Astrocyte (in vitro differentiated cells and primary cell): ENCODE measurements around the gene CYBA. TPM values are rescaled to one million over a fixed set of nuclear protein-coding genes. Genes with fewer than 3 reads are reported as not detected.

Source experiments
- DNase-seq: peaks from one replicate; pipeline ENCODE4 v3.0.0-alpha.2; 2010; ENCODE audit warnings: low read depth
- FAIRE-seq: peaks from 2 replicates; lab custom pipeline; 2011; peaks lifted over from hg19 to GRCh38; lab: Jason Lieb, UNC
- H2AFZ ChIP-seq: 2 replicates; pipeline ENCODE4 v1.6.0; 2012; ENCODE audit warnings: low read depth, low read length, inconsistent platforms
- H3K27ac ChIP-seq: 2 replicates; pipeline ENCODE4 v1.5.1; 2011; ENCODE audit warnings: low read depth, low read length, inconsistent platforms
- H3K27me3 ChIP-seq: 2 replicates; pipeline ENCODE4 v1.6.0; 2011; ENCODE audit warnings: low read length, inconsistent platforms; ENCODE audit not compliant: insufficient read depth
- H3K36me3 ChIP-seq: 2 replicates; pipeline ENCODE4 v1.5.1; 2011; ENCODE audit warnings: low read length, inconsistent platforms; ENCODE audit not compliant: insufficient read depth
- H3K4me1 ChIP-seq: 2 replicates; pipeline ENCODE4 v1.5.1; 2011; ENCODE audit warnings: low read length, inconsistent platforms; ENCODE audit not compliant: insufficient read depth
- H3K4me2 ChIP-seq: 2 replicates; pipeline ENCODE4 v1.6.0; 2012; ENCODE audit warnings: low read length, inconsistent platforms
- H3K4me3 ChIP-seq: 2 replicates; pipeline ENCODE4 v1.5.1; 2011; ENCODE audit warnings: low read depth, mild to moderate bottlenecking, low read length, inconsistent platforms; ENCODE audit not compliant: insufficient read depth
- H3K79me2 ChIP-seq: 2 replicates; pipeline ENCODE4 v1.6.0; 2012; ENCODE audit warnings: mild to moderate bottlenecking, low read length, inconsistent platforms; ENCODE audit not compliant: insufficient read depth
- H3K9ac ChIP-seq: 2 replicates; pipeline ENCODE4 v1.6.0; 2012; ENCODE audit warnings: mild to moderate bottlenecking, low read length, inconsistent platforms
- H3K9me3 ChIP-seq: 2 replicates; pipeline ENCODE4 v1.5.1; 2012; ENCODE audit warnings: low read depth, mild to moderate bottlenecking, low read length, inconsistent platforms; ENCODE audit not compliant: insufficient read depth
- H4K20me1 ChIP-seq: 2 replicates; pipeline ENCODE4 v1.6.0; 2012; ENCODE audit warnings: low read length, inconsistent platforms; ENCODE audit not compliant: insufficient read depth
- H3K27ac Mint-ChIP-seq: one replicate; pipeline ENCODE4 v1.8.0; 2021; ENCODE audit warnings: mild to moderate bottlenecking, mixed read lengths; ENCODE audit not compliant: unreplicated experiment
- H3K27me3 Mint-ChIP-seq: one replicate; pipeline ENCODE4 v1.8.0; 2021; ENCODE audit warnings: low read depth, mixed read lengths; ENCODE audit not compliant: unreplicated experiment
- H3K36me3 Mint-ChIP-seq: one replicate; pipeline ENCODE4 v1.8.0; 2021; ENCODE audit warnings: low read depth, mixed read lengths; ENCODE audit not compliant: unreplicated experiment
- H3K4me1 Mint-ChIP-seq: one replicate; pipeline ENCODE4 v1.8.0; 2021; ENCODE audit warnings: low read depth, mixed read lengths; ENCODE audit not compliant: unreplicated experiment
- H3K4me3 Mint-ChIP-seq: one replicate; pipeline ENCODE4 v1.8.0; 2021; ENCODE audit warnings: mild to moderate bottlenecking, moderate library complexity, mixed read lengths; ENCODE audit not compliant: unreplicated experiment
- H3K9me3 Mint-ChIP-seq: one replicate; pipeline ENCODE4 v1.8.0; 2021; ENCODE audit warnings: mild to moderate bottlenecking, mixed read lengths; ENCODE audit not compliant: unreplicated experiment
- EZH2 ChIP-seq: IDR thresholded peaks from 2 replicates; pipeline ENCODE4 v1.6.1; 2012; ENCODE audit warnings: mild to moderate bottlenecking, low read length, inconsistent platforms; ENCODE audit not compliant: insufficient read depth
- total RNA-seq: library from RNA; stranded (reverse); gene quantifications from 2 replicates; pipeline ENCODE4 v1.2.1, GENCODE V29; 2021
- TF ChIP-seq, protein P1 (sequence below): IDR thresholded peaks from 2 replicates; pipeline ENCODE4 v1.5.1; 2011; ENCODE audit warnings: low read depth, mild to moderate bottlenecking, inconsistent platforms, low read length, moderate library complexity; ENCODE audit not compliant: insufficient read depth

CYBA gene
- total RNA-seq, 1 donor from 2014 or later, result 236 TPM

DNA sequence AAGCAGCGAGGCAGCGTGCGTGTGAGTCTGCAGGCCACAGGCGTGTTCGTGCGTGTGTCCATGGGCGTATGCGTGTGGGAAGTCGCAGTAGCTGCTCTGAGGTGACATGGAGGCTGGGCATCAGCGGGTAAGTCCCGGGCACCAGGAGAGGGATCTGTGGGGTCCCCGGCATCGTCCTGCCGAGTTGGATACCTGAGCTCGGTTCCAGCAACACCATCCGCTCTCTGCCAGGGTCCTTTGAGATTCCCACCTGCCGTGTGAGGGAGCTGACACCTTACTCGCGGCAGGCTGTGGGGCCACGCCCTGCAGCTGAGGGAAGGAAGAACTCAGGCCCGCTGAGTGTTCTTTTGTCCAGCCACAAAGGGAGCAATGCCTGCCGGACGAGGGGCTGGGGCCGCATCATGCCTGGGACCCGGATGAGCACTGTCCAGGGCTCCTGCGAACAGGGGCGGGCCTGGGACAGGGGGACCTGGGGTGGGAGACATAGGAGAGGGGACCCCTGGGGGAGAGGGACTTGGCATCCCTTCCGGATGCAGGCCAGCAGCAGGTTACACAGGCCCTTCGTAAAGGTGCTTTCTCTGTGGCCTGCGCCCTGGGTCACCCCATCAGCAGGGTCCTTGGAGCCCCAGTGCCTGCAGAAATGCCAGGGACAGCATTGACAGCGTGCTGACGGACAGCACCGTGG is 40.4 kb upstream of the CYBA start:
- H3K4me2 ChIP-seq, result no peak overlapping the region
- Mint-ChIP-seq H3K27me3 (peaks cover 37% of the 10 kb centered on the region), H3K4me1 (no peaks in the 10 kb centered on the region), H3K4me3 (no peak overlapping the region), H3K27ac (no peak overlapping the region), H3K9me3 (no peaks in the 10 kb centered on the region), H3K36me3 (no peaks in the 10 kb centered on the region)
- peaks cover 5% of the 10 kb centered on the region for H3K4me1 ChIP-seq
- H3K79me2 ChIP-seq, result no peaks in the 10 kb centered on the region
- DNase-seq, result no peak
- peaks cover 6% of the 10 kb centered on the region for H4K20me1 ChIP-seq
- H2AFZ ChIP-seq, result no peak overlapping the region
- no peak for TF ChIP-seq EZH2
- TF ChIP-seq, protein P1, sequence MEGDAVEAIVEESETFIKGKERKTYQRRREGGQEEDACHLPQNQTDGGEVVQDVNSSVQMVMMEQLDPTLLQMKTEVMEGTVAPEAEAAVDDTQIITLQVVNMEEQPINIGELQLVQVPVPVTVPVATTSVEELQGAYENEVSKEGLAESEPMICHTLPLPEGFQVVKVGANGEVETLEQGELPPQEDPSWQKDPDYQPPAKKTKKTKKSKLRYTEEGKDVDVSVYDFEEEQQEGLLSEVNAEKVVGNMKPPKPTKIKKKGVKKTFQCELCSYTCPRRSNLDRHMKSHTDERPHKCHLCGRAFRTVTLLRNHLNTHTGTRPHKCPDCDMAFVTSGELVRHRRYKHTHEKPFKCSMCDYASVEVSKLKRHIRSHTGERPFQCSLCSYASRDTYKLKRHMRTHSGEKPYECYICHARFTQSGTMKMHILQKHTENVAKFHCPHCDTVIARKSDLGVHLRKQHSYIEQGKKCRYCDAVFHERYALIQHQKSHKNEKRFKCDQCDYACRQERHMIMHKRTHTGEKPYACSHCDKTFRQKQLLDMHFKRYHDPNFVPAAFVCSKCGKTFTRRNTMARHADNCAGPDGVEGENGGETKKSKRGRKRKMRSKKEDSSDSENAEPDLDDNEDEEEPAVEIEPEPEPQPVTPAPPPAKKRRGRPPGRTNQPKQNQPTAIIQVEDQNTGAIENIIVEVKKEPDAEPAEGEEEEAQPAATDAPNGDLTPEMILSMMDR, result no peak
- no peak overlapping the region for H3K9ac ChIP-seq
- H3K4me3 ChIP-seq, result no peak overlapping the region
- H3K36me3 ChIP-seq, result no peaks in the 10 kb centered on the region
- peaks cover 2% of the 10 kb centered on the region for H3K27me3 ChIP-seq
- no peak for FAIRE-seq
- H3K27ac ChIP-seq, result no peak overlapping the region
- no peaks in the 10 kb centered on the region for H3K9me3 ChIP-seq

DNA sequence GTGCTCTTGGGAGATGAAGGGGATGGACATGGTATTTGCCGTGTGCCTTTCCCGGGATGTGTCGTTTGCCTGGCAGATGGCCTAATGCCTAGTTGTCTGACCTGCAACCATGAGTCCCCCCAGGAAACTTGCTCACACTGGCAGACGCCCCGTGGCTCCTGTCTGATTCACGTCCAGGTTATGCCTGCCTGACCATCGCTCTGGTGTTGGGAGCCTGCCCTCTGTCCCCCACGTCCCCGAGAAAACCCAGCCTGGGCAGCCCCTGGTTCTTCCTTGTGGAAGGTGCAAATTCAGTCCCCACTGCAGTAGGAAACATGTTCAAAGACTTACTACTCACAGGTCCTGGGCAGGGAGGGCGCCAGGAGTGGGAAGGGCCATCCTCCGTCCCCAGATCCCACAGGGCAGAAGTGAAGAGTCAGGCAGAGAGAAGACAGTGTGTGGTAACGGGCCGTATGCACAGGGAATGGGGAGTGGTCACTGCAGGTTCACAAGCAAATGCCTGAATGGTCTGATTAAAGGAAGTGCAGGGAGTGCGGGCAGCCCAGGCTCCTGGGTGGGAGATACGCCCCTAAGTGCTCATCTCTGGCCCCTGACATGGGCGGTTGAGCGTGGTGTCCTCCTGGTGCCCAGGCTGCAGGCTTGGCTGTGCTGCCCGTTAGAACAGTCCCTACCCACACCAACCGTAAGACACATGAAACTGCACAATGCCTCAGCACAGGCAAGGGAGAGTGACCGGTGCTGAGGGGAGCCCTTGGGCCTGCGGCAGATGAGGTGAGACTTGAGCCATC is 39.7 kb upstream of the CYBA start:
- no peaks in the 10 kb centered on the region for H3K9me3 ChIP-seq
- H3K4me1 ChIP-seq, result peaks cover 8% of the 10 kb centered on the region
- Mint-ChIP-seq H3K4me1 (no peaks in the 10 kb centered on the region), H3K9me3 (no peaks in the 10 kb centered on the region), H3K27ac (no peak overlapping the region), H3K36me3 (no peaks in the 10 kb centered on the region), H3K27me3 (peaks cover 37% of the 10 kb centered on the region), H3K4me3 (no peak overlapping the region)
- H3K79me2 ChIP-seq, result no peaks in the 10 kb centered on the region
- H3K36me3 ChIP-seq, result no peaks in the 10 kb centered on the region
- H3K9ac ChIP-seq, result no peak overlapping the region
- no peak overlapping the region for H3K4me2 ChIP-seq
- H3K27me3 ChIP-seq, result peaks cover 2% of the 10 kb centered on the region
- H4K20me1 ChIP-seq, result peaks cover 6% of the 10 kb centered on the region
- no peak overlapping the region for H3K27ac ChIP-seq
- H3K4me3 ChIP-seq, result no peak overlapping the region
- no peak for DNase-seq
- TF ChIP-seq EZH2, result no peak
- TF ChIP-seq, protein P1, result no peak
- no peak for FAIRE-seq
- H2AFZ ChIP-seq, result no peak overlapping the region
